GM23338 (cell line): Measurements from ENCODE around the gene FSIP2. TPM values are rescaled to one million over a fixed set of nuclear protein-coding genes. Genes with fewer than 3 reads are reported as not detected.

Source experiments
- ATAC-seq: fragments of 200-7000 bp; cut with Tn5 transposase; 3 replicates; pipeline ENCODE4 v1.9.1; 2020
- DNase-seq: peaks from one replicate; pipeline ENCODE4 v3.0.0-alpha.2; 2015; ENCODE audit warnings: low spot score
- H2AFZ ChIP-seq: fragments of 200-600 bp; sonication (generic); 2 replicates; pipeline ENCODE4 v1.8.0; 2016; ENCODE audit warnings: antibody characterized with exemption, mild to moderate bottlenecking, moderate library complexity
- H3F3A ChIP-seq: fragments of 200-600 bp; sonication (generic); replicated peaks from 2 replicates; pipeline ENCODE4 v1.8.0; 2017; ENCODE audit warnings: antibody characterized with exemption, mixed run types, low read depth
- H3K27ac ChIP-seq: fragments of 200-600 bp; sonication (generic); 2 replicates; pipeline ENCODE4 v1.6.1; 2016; ENCODE audit warnings: low read depth
- H3K27me3 ChIP-seq: fragments of 200-600 bp; sonication (generic); 2 replicates; pipeline ENCODE4 v1.8.0; 2016; ENCODE audit warnings: mild to moderate bottlenecking, mixed run types, moderate library complexity; ENCODE audit not compliant: insufficient read depth
- H3K36me3 ChIP-seq: fragments of 200-600 bp; sonication (generic); 2 replicates; pipeline ENCODE4 v1.8.0; 2016; ENCODE audit warnings: mild to moderate bottlenecking; ENCODE audit not compliant: insufficient read depth
- H3K4me1 ChIP-seq: fragments of 200-600 bp; sonication (generic); 2 replicates; pipeline ENCODE4 v1.8.0; 2016; ENCODE audit warnings: mild to moderate bottlenecking, moderate library complexity; ENCODE audit not compliant: insufficient read depth
- H3K4me2 ChIP-seq: fragments of 200-600 bp; sonication (generic); 2 replicates; pipeline ENCODE4 v1.7.1; 2017; ENCODE audit warnings: mixed run types
- H3K4me3 ChIP-seq: fragments of 200-600 bp; sonication (generic); 2 replicates; pipeline ENCODE4 v1.6.1; 2016; ENCODE audit warnings: mixed run types
- H3K79me2 ChIP-seq: fragments of 200-600 bp; sonication (generic); replicated peaks from 2 replicates; pipeline ENCODE4 v1.8.0; 2017; ENCODE audit warnings: mild to moderate bottlenecking; ENCODE audit not compliant: insufficient read depth
- H3K9me2 ChIP-seq: fragments of 200-600 bp; sonication (generic); 2 replicates; pipeline ENCODE4 v1.8.0; 2017; ENCODE audit not compliant: insufficient read depth
- H4K20me1 ChIP-seq: fragments of 200-600 bp; sonication (generic); replicated peaks from 2 replicates; pipeline ENCODE4 v1.8.0; 2017; ENCODE audit warnings: mild to moderate bottlenecking; ENCODE audit not compliant: insufficient read depth
- H3K27ac Mint-ChIP-seq: 2 replicates; pipeline ENCODE4 v1.8.0; 2020; ENCODE audit warnings: inconsistent platforms, mild to moderate bottlenecking, moderate library complexity, mixed read lengths
- H3K27me3 Mint-ChIP-seq: 3 replicates; pipeline ENCODE4 v1.8.0; 2022; ENCODE audit warnings: low read depth, mild to moderate bottlenecking, moderate library complexity, mixed read lengths, inconsistent platforms; ENCODE audit not compliant: insufficient read depth, poor library complexity
- H3K36me3 Mint-ChIP-seq: 3 replicates; pipeline ENCODE4 v1.8.0; 2021; ENCODE audit warnings: low read depth, mild to moderate bottlenecking, inconsistent platforms, moderate library complexity, mixed read lengths
- H3K4me1 Mint-ChIP-seq: 3 replicates; pipeline ENCODE4 v1.8.0; 2020; ENCODE audit warnings: mild to moderate bottlenecking, inconsistent platforms, mixed read lengths
- H3K4me3 Mint-ChIP-seq: 3 replicates; pipeline ENCODE4 v1.8.0; 2021; ENCODE audit warnings: moderate library complexity, mild to moderate bottlenecking, inconsistent platforms, mixed read lengths
- H3K9me3 Mint-ChIP-seq: 3 replicates; pipeline ENCODE4 v1.8.0; 2020; ENCODE audit warnings: moderate library complexity, mild to moderate bottlenecking, inconsistent platforms, mixed read lengths
- CREB1 ChIP-seq: fragments of 250-450 bp; sonication (Bioruptor Pico); IDR thresholded peaks from 2 replicates; pipeline ENCODE4 v1.5.0; 2020; ENCODE audit warnings: low read depth, mild to moderate bottlenecking, moderate library complexity
- EZH2 ChIP-seq: fragments of 200-600 bp; sonication (generic); IDR thresholded peaks from one replicate; pipeline ENCODE4 v1.8.0; 2017; ENCODE audit warnings: antibody characterized with exemption, mild to moderate bottlenecking, low read depth; ENCODE audit not compliant: unreplicated experiment
- EZH2phosphoT487 ChIP-seq: fragments of 200-600 bp; sonication (generic); IDR thresholded peaks from one replicate; pipeline ENCODE4 v1.8.1; 2018; ENCODE audit warnings: antibody characterized with exemption; ENCODE audit not compliant: unreplicated experiment
- JUNB ChIP-seq: IDR thresholded peaks from one replicate; pipeline ENCODE4 v1.6.1; 2016; ENCODE audit warnings: antibody characterized with exemption; ENCODE audit not compliant: unreplicated experiment
- NANOG ChIP-seq: IDR thresholded peaks from 2 replicates; pipeline ENCODE4 v1.6.1; 2016; ENCODE audit warnings: antibody characterized with exemption, borderline replicate concordance
- POLR2AphosphoS5 ChIP-seq: IDR thresholded peaks from 2 replicates; pipeline ENCODE4 v1.6.1; 2016; ENCODE audit warnings: antibody characterized with exemption, low read depth
- STAT1 ChIP-seq: IDR thresholded peaks from one replicate; pipeline ENCODE4 v1.6.1; 2016; ENCODE audit warnings: antibody characterized with exemption; ENCODE audit not compliant: unreplicated experiment
- ZNF114 ChIP-seq: fragments of 250-450 bp; sonication (Bioruptor Pico); IDR thresholded peaks from 2 replicates; pipeline ENCODE4 v1.5.0; 2020; ENCODE audit warnings: mild to moderate bottlenecking, moderate library complexity
- ZNF331 ChIP-seq: fragments of 250-450 bp; sonication (Bioruptor Pico); IDR thresholded peaks from 2 replicates; pipeline ENCODE4 v1.5.0; 2020; ENCODE audit warnings: low read depth, mild to moderate bottlenecking, moderate library complexity
- polyA plus RNA-seq: library from polyadenylated mRNA; unstranded; fragments of >200 nt; fragmentation: Nextera tagmentation; extraction: Ambion mirVana; gene quantifications from 2 replicates; pipeline ENCODE4 v1.2.1, GENCODE V29; 2016
- total RNA-seq: library from RNA; depleted of rRNA; stranded (reverse); fragments of >200 nt; shearing (Covaris generic); gene quantifications from 2 replicates; pipeline ENCODE4 v1.2.3, GENCODE V29; 2014
- TF ChIP-seq, protein P1 (sequence below): fragments of 250-450 bp; sonication (Bioruptor Pico); IDR thresholded peaks from 2 replicates; pipeline ENCODE4 v1.5.0; 2020; ENCODE audit warnings: mild to moderate bottlenecking, moderate library complexity
- TF ChIP-seq, protein P2 (sequence below): IDR thresholded peaks from one replicate; pipeline ENCODE4 v1.6.1; 2018; ENCODE audit warnings: antibody characterized with exemption; ENCODE audit not compliant: unreplicated experiment
- TF ChIP-seq, protein P3 (sequence below): IDR thresholded peaks from 2 replicates; pipeline ENCODE4 v1.6.1; 2016; ENCODE audit warnings: antibody characterized with exemption
- TF ChIP-seq, protein P4 (sequence below), 2 experiments: fragments of 200-600 bp in 1 of 2; sonication (generic) in 1 of 2; conservative IDR thresholded peaks; 2 replicates each; pipeline versions ENCODE4 v1.5.1 to v1.6.1; 2016 to 2017; ENCODE audit warnings: antibody characterized with exemption in 2 of 2, low read depth in 2 of 2, mild to moderate bottlenecking in 2 of 2, moderate library complexity in 1 of 2

The FSIP2 gene
- total and polyA plus RNA-seq, 2 experiments from 2014 or later: 3.2 to 3.8 TPM

DNA sequence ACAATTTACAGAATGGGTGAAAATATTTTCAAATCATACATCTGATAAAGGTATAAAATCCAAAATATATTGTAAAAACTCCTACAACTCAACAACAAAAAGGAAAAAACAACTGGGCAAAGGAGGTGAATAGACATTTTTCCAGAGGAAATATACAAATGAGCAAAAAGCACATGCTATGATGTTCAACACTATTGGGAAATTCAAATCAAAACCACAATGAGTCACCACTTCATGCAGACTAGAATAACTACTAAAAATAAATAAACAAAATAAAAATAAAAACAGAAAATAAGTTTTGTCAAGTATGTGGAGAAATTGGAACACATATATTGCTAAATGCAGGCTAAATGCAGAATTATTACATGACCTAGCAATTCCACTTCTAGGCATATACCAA lies 120.9 kb downstream of the FSIP2 start:
- ATAC-seq (no peak), DNase-seq (no peak)
- no peak overlapping the region for H2AFZ ChIP-seq
- no peaks in the 10 kb centered on the region for H3F3A ChIP-seq
- H3K27me3 Mint-ChIP-seq: no peaks in the 10 kb centered on the region
- H3K4me1 ChIP-seq: no peaks in the 10 kb centered on the region
- H3K9me2 ChIP-seq: no peaks in the 10 kb centered on the region
- H3K4me3 Mint-ChIP-seq: no peak overlapping the region
- no peak overlapping the region for H3K4me2 ChIP-seq
- H4K20me1 ChIP-seq: no peaks in the 10 kb centered on the region
- H3K9me3 Mint-ChIP-seq: no peaks in the 10 kb centered on the region
- no peaks in the 10 kb centered on the region for H3K79me2 ChIP-seq
- H3K36me3 ChIP-seq: no peaks in the 10 kb centered on the region
- H3K36me3 Mint-ChIP-seq: peaks cover 7% of the 10 kb centered on the region; the same call in 1 of the 3 replicates
- H3K27ac Mint-ChIP-seq: no peak overlapping the region
- H3K4me3 ChIP-seq: no peak overlapping the region
- TF ChIP-seq JUNB: no peak
- TF ChIP-seq, protein P1, sequence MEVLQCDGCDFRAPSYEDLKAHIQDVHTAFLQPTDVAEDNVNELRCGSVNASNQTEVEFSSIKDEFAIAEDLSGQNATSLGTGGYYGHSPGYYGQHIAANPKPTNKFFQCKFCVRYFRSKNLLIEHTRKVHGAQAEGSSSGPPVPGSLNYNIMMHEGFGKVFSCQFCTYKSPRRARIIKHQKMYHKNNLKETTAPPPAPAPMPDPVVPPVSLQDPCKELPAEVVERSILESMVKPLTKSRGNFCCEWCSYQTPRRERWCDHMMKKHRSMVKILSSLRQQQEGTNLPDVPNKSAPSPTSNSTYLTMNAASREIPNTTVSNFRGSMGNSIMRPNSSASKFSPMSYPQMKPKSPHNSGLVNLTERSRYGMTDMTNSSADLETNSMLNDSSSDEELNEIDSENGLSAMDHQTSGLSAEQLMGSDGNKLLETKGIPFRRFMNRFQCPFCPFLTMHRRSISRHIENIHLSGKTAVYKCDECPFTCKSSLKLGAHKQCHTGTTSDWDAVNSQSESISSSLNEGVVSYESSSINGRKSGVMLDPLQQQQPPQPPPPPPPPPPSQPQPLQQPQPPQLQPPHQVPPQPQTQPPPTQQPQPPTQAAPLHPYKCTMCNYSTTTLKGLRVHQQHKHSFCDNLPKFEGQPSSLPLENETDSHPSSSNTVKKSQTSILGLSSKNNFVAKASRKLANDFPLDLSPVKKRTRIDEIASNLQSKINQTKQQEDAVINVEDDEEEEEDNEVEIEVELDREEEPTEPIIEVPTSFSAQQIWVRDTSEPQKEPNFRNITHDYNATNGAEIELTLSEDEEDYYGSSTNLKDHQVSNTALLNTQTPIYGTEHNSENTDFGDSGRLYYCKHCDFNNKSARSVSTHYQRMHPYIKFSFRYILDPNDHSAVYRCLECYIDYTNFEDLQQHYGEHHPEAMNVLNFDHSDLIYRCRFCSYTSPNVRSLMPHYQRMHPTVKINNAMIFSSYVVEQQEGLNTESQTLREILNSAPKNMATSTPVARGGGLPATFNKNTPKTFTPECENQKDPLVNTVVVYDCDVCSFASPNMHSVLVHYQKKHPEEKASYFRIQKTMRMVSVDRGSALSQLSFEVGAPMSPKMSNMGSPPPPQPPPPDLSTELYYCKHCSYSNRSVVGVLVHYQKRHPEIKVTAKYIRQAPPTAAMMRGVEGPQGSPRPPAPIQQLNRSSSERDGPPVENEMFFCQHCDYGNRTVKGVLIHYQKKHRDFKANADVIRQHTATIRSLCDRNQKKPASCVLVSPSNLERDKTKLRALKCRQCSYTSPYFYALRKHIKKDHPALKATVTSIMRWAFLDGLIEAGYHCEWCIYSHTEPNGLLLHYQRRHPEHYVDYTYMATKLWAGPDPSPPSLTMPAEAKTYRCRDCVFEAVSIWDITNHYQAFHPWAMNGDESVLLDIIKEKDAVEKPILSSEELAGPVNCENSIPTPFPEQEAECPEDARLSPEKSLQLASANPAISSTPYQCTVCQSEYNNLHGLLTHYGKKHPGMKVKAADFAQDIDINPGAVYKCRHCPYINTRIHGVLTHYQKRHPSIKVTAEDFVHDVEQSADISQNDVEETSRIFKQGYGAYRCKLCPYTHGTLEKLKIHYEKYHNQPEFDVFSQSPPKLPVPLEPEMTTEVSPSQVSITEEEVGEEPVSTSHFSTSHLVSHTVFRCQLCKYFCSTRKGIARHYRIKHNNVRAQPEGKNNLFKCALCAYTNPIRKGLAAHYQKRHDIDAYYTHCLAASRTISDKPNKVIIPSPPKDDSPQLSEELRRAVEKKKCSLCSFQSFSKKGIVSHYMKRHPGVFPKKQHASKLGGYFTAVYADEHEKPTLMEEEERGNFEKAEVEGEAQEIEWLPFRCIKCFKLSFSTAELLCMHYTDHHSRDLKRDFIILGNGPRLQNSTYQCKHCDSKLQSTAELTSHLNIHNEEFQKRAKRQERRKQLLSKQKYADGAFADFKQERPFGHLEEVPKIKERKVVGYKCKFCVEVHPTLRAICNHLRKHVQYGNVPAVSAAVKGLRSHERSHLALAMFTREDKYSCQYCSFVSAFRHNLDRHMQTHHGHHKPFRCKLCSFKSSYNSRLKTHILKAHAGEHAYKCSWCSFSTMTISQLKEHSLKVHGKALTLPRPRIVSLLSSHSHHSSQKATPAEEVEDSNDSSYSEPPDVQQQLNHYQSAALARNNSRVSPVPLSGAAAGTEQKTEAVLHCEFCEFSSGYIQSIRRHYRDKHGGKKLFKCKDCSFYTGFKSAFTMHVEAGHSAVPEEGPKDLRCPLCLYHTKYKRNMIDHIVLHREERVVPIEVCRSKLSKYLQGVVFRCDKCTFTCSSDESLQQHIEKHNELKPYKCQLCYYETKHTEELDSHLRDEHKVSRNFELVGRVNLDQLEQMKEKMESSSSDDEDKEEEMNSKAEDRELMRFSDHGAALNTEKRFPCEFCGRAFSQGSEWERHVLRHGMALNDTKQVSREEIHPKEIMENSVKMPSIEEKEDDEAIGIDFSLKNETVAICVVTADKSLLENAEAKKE: no peak
- TF ChIP-seq, protein P2, sequence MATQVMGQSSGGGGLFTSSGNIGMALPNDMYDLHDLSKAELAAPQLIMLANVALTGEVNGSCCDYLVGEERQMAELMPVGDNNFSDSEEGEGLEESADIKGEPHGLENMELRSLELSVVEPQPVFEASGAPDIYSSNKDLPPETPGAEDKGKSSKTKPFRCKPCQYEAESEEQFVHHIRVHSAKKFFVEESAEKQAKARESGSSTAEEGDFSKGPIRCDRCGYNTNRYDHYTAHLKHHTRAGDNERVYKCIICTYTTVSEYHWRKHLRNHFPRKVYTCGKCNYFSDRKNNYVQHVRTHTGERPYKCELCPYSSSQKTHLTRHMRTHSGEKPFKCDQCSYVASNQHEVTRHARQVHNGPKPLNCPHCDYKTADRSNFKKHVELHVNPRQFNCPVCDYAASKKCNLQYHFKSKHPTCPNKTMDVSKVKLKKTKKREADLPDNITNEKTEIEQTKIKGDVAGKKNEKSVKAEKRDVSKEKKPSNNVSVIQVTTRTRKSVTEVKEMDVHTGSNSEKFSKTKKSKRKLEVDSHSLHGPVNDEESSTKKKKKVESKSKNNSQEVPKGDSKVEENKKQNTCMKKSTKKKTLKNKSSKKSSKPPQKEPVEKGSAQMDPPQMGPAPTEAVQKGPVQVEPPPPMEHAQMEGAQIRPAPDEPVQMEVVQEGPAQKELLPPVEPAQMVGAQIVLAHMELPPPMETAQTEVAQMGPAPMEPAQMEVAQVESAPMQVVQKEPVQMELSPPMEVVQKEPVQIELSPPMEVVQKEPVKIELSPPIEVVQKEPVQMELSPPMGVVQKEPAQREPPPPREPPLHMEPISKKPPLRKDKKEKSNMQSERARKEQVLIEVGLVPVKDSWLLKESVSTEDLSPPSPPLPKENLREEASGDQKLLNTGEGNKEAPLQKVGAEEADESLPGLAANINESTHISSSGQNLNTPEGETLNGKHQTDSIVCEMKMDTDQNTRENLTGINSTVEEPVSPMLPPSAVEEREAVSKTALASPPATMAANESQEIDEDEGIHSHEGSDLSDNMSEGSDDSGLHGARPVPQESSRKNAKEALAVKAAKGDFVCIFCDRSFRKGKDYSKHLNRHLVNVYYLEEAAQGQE: no peak
- no peak for TF ChIP-seq EZH2
- no peak for TF ChIP-seq NANOG
- no peak for TF ChIP-seq ZNF331 (CRISPR knock-in tag)
- TF ChIP-seq, protein P3, sequence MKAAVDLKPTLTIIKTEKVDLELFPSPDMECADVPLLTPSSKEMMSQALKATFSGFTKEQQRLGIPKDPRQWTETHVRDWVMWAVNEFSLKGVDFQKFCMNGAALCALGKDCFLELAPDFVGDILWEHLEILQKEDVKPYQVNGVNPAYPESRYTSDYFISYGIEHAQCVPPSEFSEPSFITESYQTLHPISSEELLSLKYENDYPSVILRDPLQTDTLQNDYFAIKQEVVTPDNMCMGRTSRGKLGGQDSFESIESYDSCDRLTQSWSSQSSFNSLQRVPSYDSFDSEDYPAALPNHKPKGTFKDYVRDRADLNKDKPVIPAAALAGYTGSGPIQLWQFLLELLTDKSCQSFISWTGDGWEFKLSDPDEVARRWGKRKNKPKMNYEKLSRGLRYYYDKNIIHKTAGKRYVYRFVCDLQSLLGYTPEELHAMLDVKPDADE: no peak
- TF ChIP-seq CREB1: no peak
- no peak for TF ChIP-seq ZNF114 (CRISPR knock-in tag)
- no peak for TF ChIP-seq STAT1
- TF ChIP-seq, protein P4, sequence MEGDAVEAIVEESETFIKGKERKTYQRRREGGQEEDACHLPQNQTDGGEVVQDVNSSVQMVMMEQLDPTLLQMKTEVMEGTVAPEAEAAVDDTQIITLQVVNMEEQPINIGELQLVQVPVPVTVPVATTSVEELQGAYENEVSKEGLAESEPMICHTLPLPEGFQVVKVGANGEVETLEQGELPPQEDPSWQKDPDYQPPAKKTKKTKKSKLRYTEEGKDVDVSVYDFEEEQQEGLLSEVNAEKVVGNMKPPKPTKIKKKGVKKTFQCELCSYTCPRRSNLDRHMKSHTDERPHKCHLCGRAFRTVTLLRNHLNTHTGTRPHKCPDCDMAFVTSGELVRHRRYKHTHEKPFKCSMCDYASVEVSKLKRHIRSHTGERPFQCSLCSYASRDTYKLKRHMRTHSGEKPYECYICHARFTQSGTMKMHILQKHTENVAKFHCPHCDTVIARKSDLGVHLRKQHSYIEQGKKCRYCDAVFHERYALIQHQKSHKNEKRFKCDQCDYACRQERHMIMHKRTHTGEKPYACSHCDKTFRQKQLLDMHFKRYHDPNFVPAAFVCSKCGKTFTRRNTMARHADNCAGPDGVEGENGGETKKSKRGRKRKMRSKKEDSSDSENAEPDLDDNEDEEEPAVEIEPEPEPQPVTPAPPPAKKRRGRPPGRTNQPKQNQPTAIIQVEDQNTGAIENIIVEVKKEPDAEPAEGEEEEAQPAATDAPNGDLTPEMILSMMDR (conservative IDR thresholded peaks at IDR 0.05; ENCODE audit: low read depth in 2 of 2): no peak
- TF ChIP-seq EZH2phosphoT487: no peak
- no peak for TF ChIP-seq POLR2AphosphoS5
- H3K4me1 Mint-ChIP-seq: peaks cover 4% of the 10 kb centered on the region; the same call in 2 of the 3 replicates
- no peak overlapping the region for H3K27ac ChIP-seq
- H3K27me3 ChIP-seq: no peaks in the 10 kb centered on the region
